GM18511 (cell line): ENCODE results near the gene FAAH.

Source experiments
- ATAC-seq: cut with Tn5 transposase; IDR thresholded peaks from one replicate; pipeline ENCODE4 v1.9.1; 2021; ENCODE audit warnings: mild to moderate bottlenecking, moderate library complexity; ENCODE audit not compliant: unreplicated experiment

Gene FAAH

GRCh38 chr1:46400421-46400820, 6.3 kb downstream of the FAAH start:
- no peak for ATAC-seq

GRCh38 chr1:46401154-46401913, 7.2 kb downstream of the FAAH start:
- ATAC-seq: no peak

- ATAC-seq: no peak
Observed at GRCh38 chr1:46401964-46402626, 8.0 kb downstream of the FAAH start.

GRCh38 chr1:46403916-46404315, 9.8 kb downstream of the FAAH start:
- ATAC-seq: no peak

- ATAC-seq: no peak
Observed at GRCh38 chr1:46404482-46405196, 10.5 kb downstream of the FAAH start.

- no peak for ATAC-seq
Observed at GRCh38 chr1:46405197-46405555, 11.1 kb downstream of the FAAH start.

- no peak for ATAC-seq
Observed at GRCh38 chr1:46405724-46406123, 11.6 kb downstream of the FAAH start.

- no peak for ATAC-seq
Observed at GRCh38 chr1:46406881-46407608, 12.9 kb downstream of the FAAH start.

- ATAC-seq: no peak
Observed at GRCh38 chr1:46407636-46408035, 13.5 kb downstream of the FAAH start.

- ATAC-seq: no peak
Observed at GRCh38 chr1:46408356-46409062, 14.4 kb downstream of the FAAH start.

GRCh38 chr1:46409063-46409372, 14.9 kb downstream of the FAAH start:
- ATAC-seq: no peak

GRCh38 chr1:46410156-46411009, 16.3 kb downstream of the FAAH start:
- no peak for ATAC-seq

GRCh38 chr1:46411010-46411405, 16.9 kb downstream of the FAAH start:
- ATAC-seq: no peak

GRCh38 chr1:46411601-46412341, 17.7 kb downstream of the FAAH start:
- ATAC-seq: no peak

GRCh38 chr1:46412893-46413595, 18.9 kb downstream of the FAAH start:
- ATAC-seq: no peak

GRCh38 chr1:46413596-46413985, 19.5 kb downstream of the FAAH start:
- no peak for ATAC-seq

- no peak for ATAC-seq
Observed at GRCh38 chr1:46415514-46415913, 21.4 kb downstream of the FAAH start.

GRCh38 chr1:46418976-46419375, 24.9 kb downstream of the FAAH start:
- no peak for ATAC-seq

- ATAC-seq: no peak
Observed at GRCh38 chr1:46420533-46420915, 26.4 kb downstream of the FAAH start.
